H1 (cell line): ENCODE data around the gene CXXC4.

Experiments
- BACH1 ChIP-seq: IDR thresholded peaks from 2 replicates; pipeline ENCODE4 v1.6.1; 2012; ENCODE audit warnings: low read length, improper control_type of control experiment
- BCL11A ChIP-seq, 2 experiments: IDR thresholded peaks; one replicate each; pipeline ENCODE4 v1.6.1; 2011; ENCODE audit warnings: low read depth in 2 of 2, low read length in 2 of 2, mild to moderate bottlenecking in 2 of 2
- EP300 ChIP-seq, 2 experiments: IDR thresholded peaks; 1 replicate in 1 of 2; 2 replicates in 1 of 2; pipeline ENCODE4 v1.6.1; 2011 to 2012; ENCODE audit warnings: low read depth in 2 of 2, low read length in 2 of 2, mild to moderate bottlenecking in 2 of 2, borderline replicate concordance in 1 of 2, inconsistent platforms in 1 of 2, moderate library complexity in 1 of 2
- EZH2 ChIP-seq: fragments of 200-600 bp; sonication (generic); IDR thresholded peaks from 2 replicates; pipeline ENCODE4 v1.7.1; 2012; ENCODE audit warnings: low read depth, mild to moderate bottlenecking, moderate library complexity, low read length, inconsistent platforms; ENCODE audit not compliant: severe bottlenecking
- HDAC2 ChIP-seq, 2 experiments: fragments of 300-600 bp in 1 of 2; sonication (generic) in 1 of 2; IDR thresholded peaks; 2 replicates each; pipeline ENCODE4 v1.6.1; 2011 to 2012; ENCODE audit warnings: low read depth in 2 of 2, low read length in 2 of 2, mild to moderate bottlenecking in 2 of 2, moderate library complexity in 2 of 2, borderline replicate concordance in 1 of 2, inconsistent platforms in 1 of 2
- KDM1A ChIP-seq: fragments of 200-600, 300-600 bp; sonication (generic); IDR thresholded peaks from 2 replicates; pipeline ENCODE4 v1.7.1; 2016; ENCODE audit warnings: mild to moderate bottlenecking, low read length, borderline replicate concordance
- POLR2A ChIP-seq, 2 experiments: IDR thresholded peaks; 1 replicate in 1 of 2; 2 replicates in 1 of 2; pipeline ENCODE4 v1.6.1; 2011; ENCODE audit warnings: low read depth in 2 of 2, low read length in 2 of 2, mild to moderate bottlenecking in 2 of 2; ENCODE audit errors: control extremely low read depth in 1 of 2
- POLR2AphosphoS5 ChIP-seq: IDR thresholded peaks from 2 replicates; pipeline ENCODE4 v1.6.1; 2011; ENCODE audit warnings: low read depth, low read length
- RAD21 ChIP-seq, 2 experiments: IDR thresholded peaks in 1 of 2; conservative IDR thresholded peaks in 1 of 2; 2 replicates each; pipeline ENCODE4 v1.6.1; 2011; ENCODE audit warnings: low read depth in 2 of 2, low read length in 2 of 2, improper control_type of control experiment in 1 of 2, inconsistent platforms in 1 of 2, mild to moderate bottlenecking in 1 of 2, moderate library complexity in 1 of 2
- SAP30 ChIP-seq: fragments of 300-600 bp; sonication (generic); IDR thresholded peaks from 2 replicates; pipeline ENCODE4 v1.7.1; 2012; ENCODE audit warnings: low read length, moderate library complexity, mild to moderate bottlenecking, inconsistent platforms; ENCODE audit not compliant: insufficient read depth, insufficient replicate concordance
- SP4 ChIP-seq: IDR thresholded peaks from 2 replicates; pipeline ENCODE4 v1.6.1; 2012; ENCODE audit warnings: low read length, inconsistent platforms
- TAF1 ChIP-seq: IDR thresholded peaks from 2 replicates; pipeline ENCODE4 v1.6.1; 2011; ENCODE audit warnings: mild to moderate bottlenecking, low read depth, low read length
- TF ChIP-seq, protein P1 (sequence below), 3 experiments: IDR thresholded peaks; 1 replicate in 2 of 3; 2 replicates in 1 of 3; pipeline versions ENCODE4 v1.5.1 to v1.6.1; 2011; ENCODE audit warnings: low read length in 3 of 3, mild to moderate bottlenecking in 3 of 3, inconsistent platforms in 2 of 3, low read depth in 1 of 3, moderate library complexity in 1 of 3; ENCODE audit not compliant: insufficient read depth in 1 of 3; ENCODE audit errors: control extremely low read depth in 1 of 3
- TF ChIP-seq, protein P2 (sequence below): IDR thresholded peaks from 2 replicates; pipeline ENCODE4 v1.6.1; 2012; ENCODE audit warnings: low read length, inconsistent platforms

DNA sequence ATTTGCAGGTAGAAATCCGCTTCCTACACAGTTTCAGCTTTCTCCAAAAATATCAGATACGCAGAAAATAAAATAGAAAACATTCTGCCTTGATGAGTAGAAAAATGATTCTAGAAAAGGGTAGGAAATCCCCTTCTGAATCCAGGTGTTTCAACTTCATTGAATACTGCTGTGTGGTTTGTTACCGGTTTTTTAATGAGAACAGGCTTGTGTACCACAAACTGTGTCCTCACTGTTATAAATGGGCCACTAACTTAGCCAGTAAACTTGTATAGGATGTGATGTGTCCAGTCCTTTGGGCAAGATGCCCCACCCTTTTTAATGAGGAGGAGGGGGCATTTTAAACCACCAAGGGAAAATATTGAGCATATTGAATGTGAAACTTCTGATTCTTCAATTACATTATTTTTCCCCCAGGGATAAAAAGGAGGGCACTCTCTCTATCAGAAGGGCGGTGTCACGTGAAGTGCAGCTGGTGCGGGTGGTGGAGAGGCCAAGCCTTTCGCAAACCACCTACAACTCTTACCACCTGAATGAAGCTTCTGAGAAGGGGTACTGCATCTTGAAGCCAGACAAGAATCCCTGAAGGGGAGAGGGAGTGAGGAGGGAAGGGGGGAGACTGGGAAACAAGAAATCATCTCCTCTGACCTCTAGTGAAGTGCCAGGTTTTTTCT, 4.5 kb downstream of the CXXC4 start:
- TF ChIP-seq EZH2 = no peak
- no peak for TF ChIP-seq BCL11A (IDR thresholded peaks at IDR 0.05; ENCODE audit: low read depth in 2 of 2, low read length in 2 of 2)
- TF ChIP-seq EP300 (IDR thresholded peaks at IDR 0.05; ENCODE audit: borderline replicate concordance in 1 of 2, low read depth in 2 of 2, low read length in 2 of 2) = no peak
- TF ChIP-seq, protein P1, sequence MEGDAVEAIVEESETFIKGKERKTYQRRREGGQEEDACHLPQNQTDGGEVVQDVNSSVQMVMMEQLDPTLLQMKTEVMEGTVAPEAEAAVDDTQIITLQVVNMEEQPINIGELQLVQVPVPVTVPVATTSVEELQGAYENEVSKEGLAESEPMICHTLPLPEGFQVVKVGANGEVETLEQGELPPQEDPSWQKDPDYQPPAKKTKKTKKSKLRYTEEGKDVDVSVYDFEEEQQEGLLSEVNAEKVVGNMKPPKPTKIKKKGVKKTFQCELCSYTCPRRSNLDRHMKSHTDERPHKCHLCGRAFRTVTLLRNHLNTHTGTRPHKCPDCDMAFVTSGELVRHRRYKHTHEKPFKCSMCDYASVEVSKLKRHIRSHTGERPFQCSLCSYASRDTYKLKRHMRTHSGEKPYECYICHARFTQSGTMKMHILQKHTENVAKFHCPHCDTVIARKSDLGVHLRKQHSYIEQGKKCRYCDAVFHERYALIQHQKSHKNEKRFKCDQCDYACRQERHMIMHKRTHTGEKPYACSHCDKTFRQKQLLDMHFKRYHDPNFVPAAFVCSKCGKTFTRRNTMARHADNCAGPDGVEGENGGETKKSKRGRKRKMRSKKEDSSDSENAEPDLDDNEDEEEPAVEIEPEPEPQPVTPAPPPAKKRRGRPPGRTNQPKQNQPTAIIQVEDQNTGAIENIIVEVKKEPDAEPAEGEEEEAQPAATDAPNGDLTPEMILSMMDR (IDR thresholded peaks at IDR 0.05; ENCODE audit: control extremely low read depth in 1 of 3, insufficient read depth in 1 of 3, low read depth in 1 of 3, low read length in 3 of 3) = no peak
- TF ChIP-seq, protein P2, sequence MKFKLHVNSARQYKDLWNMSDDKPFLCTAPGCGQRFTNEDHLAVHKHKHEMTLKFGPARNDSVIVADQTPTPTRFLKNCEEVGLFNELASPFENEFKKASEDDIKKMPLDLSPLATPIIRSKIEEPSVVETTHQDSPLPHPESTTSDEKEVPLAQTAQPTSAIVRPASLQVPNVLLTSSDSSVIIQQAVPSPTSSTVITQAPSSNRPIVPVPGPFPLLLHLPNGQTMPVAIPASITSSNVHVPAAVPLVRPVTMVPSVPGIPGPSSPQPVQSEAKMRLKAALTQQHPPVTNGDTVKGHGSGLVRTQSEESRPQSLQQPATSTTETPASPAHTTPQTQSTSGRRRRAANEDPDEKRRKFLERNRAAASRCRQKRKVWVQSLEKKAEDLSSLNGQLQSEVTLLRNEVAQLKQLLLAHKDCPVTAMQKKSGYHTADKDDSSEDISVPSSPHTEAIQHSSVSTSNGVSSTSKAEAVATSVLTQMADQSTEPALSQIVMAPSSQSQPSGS = no peak
- TF ChIP-seq SP4 = no peak
- TF ChIP-seq POLR2A (IDR thresholded peaks at IDR 0.05; ENCODE audit: control extremely low read depth in 1 of 2, low read depth in 2 of 2, low read length in 2 of 2) = 0 out of 3 replicates have a peak, but pooled peaks of 1 of the 2 experiments have one; percentile 37
- no peak for TF ChIP-seq HDAC2 (IDR thresholded peaks at IDR 0.05; ENCODE audit: borderline replicate concordance in 1 of 2, low read depth in 2 of 2, low read length in 2 of 2)
- TF ChIP-seq TAF1 = 0 out of 2 replicates have a peak, but pooled peaks have one; percentile 33
- TF ChIP-seq RAD21 (IDR thresholded peaks at IDR 0.05 in 1 of 2, conservative IDR thresholded peaks at IDR 0.05 in 1 of 2; ENCODE audit: low read depth in 2 of 2, low read length in 2 of 2) = peak in 1 of 2 experiments; percentile 3; a peak in 1 of 4 replicates
- no peak for TF ChIP-seq POLR2AphosphoS5
- TF ChIP-seq KDM1A = no peak
- no peak for TF ChIP-seq SAP30
- TF ChIP-seq BACH1 = no peak
